Right cardiac atrium (tissue), 5 donors: ENCODE data around the gene GOLGA7B. TPM values are rescaled to one million over a fixed set of nuclear protein-coding genes. Genes with fewer than 3 reads are reported as not detected.

Experiments
- ATAC-seq, 2 donors: fragments of 200-7000 bp; cut with Tn5 transposase; one replicate each; pipeline versions ENCODE4 v1.8.0 to v1.9.1; 2020; ENCODE audit warnings: moderate library complexity in 2 of 2, mild to moderate bottlenecking in 1 of 2
- DNase-seq, 3 donors: peaks; one replicate each; pipeline ENCODE4 v3.0.0-alpha.2; 2020
- H3K27ac ChIP-seq: one replicate; pipeline ENCODE4 v1.5.1; 2013; ENCODE audit warnings: mild to moderate bottlenecking, low read length, control low read depth, moderate library complexity
- H3K27me3 ChIP-seq: one replicate; pipeline ENCODE4 v1.6.1; 2013; ENCODE audit not compliant: control insufficient read depth, insufficient read depth
- H3K4me1 ChIP-seq: one replicate; pipeline ENCODE4 v1.6.1; 2013; ENCODE audit warnings: low read length; ENCODE audit not compliant: control insufficient read depth, insufficient read depth
- H3K4me3 ChIP-seq: one replicate; pipeline ENCODE4 v1.5.1; 2013; ENCODE audit warnings: low read length, control low read depth
- H3K9me3 ChIP-seq: one replicate; pipeline ENCODE4 v1.6.1; 2013; ENCODE audit warnings: low read length; ENCODE audit not compliant: control insufficient read depth
- WGBS: extraction: QIAGEN DNeasy Blood & Tissue Kit; methylation state at CpG from one replicate; pipeline ENCODE4 v1.1.7; 2013; 5-methylcytosine and 5-hydroxymethylcytosine counted together
- intact Hi-C, 4 donors: fragments of 100-400 bp; cut with DNase I; formaldehyde crosslinking; loops; one replicate each; pipeline versions ENCODE4 v1.11.0 to v1.14.0; 2022 to 2023
- polyA plus RNA-seq: library from polyadenylated mRNA; stranded (reverse); fragments of 200-250 nt; gene quantifications from one replicate; pipeline ENCODE4 v1.2.3, GENCODE V29; 2013
- total RNA-seq, 4 donors: library from RNA; stranded (reverse); fragmentation: NEBNext Ultra II Directional; extraction: Animal tissue kit (Norgen Biotek cat#: 25700); gene quantifications; one replicate each; pipeline ENCODE4 v1.2.1, GENCODE V29; 2021
- donor health status: healthy with polysubstance abuse.
- donor health status: DM: no; HTN: yes; CAD: no.
- donor health status: DM: no; HTN: no; CAD: no.
- donor health status: DM: no; HTN: yes; CAD: no; lungs with severe emphysema.
- donor health status: DM: yes; HTN: yes; CAD: no.

The GOLGA7B gene
- total and polyA plus RNA-seq, 5 donors = 4.1 to 11.7 (median 6.7) TPM

DNA sequence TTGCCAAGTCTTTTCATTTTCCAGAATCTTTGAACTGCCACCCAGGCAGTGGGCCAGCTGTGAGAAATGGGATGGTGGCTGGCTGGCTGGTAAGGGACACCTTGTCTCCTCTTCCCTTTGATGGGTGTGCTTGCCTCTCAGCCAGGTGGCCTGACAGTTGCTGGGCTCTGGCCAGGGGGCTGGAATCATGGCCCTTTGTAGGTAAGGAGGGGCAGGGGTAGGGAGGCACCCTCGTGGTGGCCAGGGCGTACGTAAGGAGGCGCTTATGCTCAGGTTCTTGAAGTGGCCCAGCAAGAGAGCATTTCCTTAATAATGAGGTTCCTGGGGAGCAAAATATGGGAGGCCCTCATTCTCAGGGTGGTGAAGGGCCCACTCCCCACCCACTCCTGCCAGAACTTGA, 33.0 kb upstream of the GOLGA7B start:
- ATAC-seq (no peak), DNase-seq (no peak)
- Histone ChIP-seq H3K27me3 (no peaks in the 10 kb centered on the region), H3K4me1 (no peaks in the 10 kb centered on the region), H3K27ac (no peak overlapping the region), H3K4me3 (no peak overlapping the region), H3K9me3 (no peaks in the 10 kb centered on the region)
- WGBS = 87% methylated on average over 4 of the region's 4 CpGs
- intact Hi-C loops = no loop called here

DNA sequence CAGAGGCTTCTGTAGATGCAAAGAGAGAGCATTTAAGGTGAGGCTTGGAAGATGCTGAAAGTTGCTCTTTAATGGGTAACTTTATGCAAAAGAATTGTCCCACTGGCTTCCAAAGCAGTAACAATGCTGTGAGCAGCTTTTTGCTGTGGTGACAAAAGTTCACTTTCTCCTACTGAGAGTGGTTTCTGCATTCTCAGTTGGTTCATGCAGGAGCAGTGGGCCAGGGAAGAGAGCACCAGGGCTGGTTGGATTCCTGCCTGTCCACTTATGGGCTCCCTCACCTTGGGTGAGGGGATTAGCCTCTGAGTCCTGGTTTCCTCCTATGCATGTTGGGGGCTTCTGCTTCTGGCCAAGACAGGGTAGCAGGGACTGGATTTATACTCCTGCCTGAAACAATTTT, 31.1 kb upstream of the GOLGA7B start:
- DNase-seq = no peak

DNA sequence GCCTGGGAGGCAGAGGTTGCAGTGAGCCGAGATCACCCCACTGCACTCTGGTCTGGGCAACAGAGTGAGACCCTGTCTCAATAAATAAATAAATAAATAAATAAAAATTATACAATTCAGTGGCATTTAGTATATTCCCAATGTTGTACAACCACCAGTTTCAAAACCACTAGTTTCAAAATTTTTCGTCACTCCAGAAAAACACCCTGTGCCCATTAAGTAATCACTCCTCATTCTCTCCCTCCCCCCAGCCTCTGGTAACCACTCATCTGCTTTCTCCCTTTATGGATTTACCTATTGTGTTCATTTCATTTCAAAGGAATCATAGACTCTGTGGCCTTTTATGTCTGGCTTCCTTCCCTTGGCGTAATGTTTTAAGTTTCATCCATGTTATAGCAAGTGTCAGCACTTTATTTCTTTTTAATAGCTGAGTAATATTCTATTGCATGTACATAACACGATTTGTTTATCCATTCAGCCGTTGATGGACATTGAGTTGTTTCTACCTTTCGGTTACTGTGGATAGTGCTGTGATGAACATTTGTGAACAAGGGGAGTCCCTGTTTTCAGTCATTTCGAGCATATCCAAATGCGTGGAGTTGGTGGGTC, 29.4 kb upstream of the GOLGA7B start:
- no peak overlapping the region for H3K4me3 ChIP-seq
- no peak overlapping the region for H3K27ac ChIP-seq
- DNase-seq (no peak), ATAC-seq (no peak)
- intact Hi-C loops = no loop called here
- no peaks in the 10 kb centered on the region for H3K27me3 ChIP-seq
- no peaks in the 10 kb centered on the region for H3K9me3 ChIP-seq
- WGBS = 88% methylated on average over 8 of the region's 8 CpGs
- H3K4me1 ChIP-seq = peaks cover under 1% of the 10 kb centered on the region

More for the DNA sequence above, 31.1 kb upstream of the GOLGA7B start:
- no peak for ATAC-seq
- Histone ChIP-seq H3K27me3 (no peaks in the 10 kb centered on the region), H3K9me3 (no peaks in the 10 kb centered on the region), H3K4me1 (no peaks in the 10 kb centered on the region), H3K4me3 (no peak overlapping the region), H3K27ac (no peak overlapping the region)
- intact Hi-C loops = no loop called here

DNA sequence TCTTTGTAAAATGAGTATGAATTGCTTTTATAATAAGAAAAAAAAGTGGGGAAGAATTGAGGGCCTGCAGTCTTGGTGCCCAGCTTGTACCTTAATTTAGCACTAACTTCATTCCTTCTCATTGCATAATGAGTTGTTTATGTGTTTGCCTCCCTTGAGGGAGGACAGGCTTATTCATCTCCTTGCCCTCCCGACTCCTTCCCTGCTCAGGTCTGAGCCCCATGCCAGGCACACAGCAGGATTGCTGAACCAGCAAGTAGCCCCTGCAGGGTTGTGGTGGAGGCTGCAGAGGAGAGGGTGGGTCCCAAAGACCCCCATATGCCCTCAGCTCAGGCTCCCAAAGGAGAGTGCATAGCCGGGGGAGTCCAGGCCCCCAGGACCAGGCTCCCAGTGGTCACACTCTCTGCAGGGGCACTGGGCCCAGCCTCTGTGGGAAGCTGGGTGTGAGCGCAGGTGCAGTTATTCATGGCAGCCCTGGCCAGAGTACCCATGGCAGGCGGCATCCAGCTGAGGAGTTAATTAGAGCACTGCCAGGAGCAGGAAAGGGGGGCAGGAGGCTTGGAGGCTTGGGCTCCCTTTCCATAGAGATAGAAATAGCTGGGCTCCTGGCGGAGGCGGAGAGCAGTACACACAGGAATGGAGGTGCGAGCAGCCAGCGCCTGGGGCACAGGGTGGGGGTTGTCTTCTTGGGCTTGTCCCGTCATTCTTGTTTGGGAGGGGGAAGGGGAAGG, 28.2 kb upstream of the GOLGA7B start:
- Histone ChIP-seq H3K27ac (peak overlapping the region; percentile 75), H3K4me3 (no peak overlapping the region), H3K27me3 (no peaks in the 10 kb centered on the region), H3K9me3 (no peaks in the 10 kb centered on the region), H3K4me1 (peaks cover 4% of the 10 kb centered on the region)
- peak; percentile 49 to 59 for ATAC-seq
- DNase-seq = peak; percentile 31 to 60 (median 59)
- 56% methylated on average over 9 of the region's 9 CpGs for WGBS
- intact Hi-C loops = no loop called here

DNA sequence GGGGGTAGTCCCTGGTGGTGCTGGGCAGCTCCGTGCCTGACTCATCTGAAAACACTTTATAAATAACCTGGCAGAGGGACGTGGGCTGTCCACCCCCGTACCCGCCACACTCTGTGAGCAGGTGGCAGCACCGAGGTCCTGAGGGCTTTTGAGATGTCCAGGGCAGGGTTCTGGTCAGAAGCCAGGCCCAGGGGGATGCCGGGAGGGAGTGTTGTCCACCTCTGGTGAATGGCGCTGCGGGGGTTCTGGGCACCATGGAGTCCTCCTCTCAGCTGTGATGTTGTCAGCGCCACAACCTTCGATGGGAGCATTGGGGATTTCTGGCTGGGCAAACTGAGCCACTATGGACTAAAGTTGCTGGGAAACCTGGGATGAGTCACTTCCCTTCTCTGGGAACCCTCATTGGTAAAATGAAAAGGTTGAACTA, 27.4 kb upstream of the GOLGA7B start:
- no peak overlapping the region for H3K4me3 ChIP-seq
- H3K27ac ChIP-seq = peak overlapping the region; percentile 57
- intact Hi-C loops = no loop called here
- 54% methylated on average over 10 of the region's 10 CpGs for WGBS
- H3K4me1 ChIP-seq = peaks cover 4% of the 10 kb centered on the region
- ATAC-seq = peak; percentile 74 to 79
- no peaks in the 10 kb centered on the region for H3K9me3 ChIP-seq
- no peaks in the 10 kb centered on the region for H3K27me3 ChIP-seq
- peak; percentile 55 to 82 (median 66) for DNase-seq

DNA sequence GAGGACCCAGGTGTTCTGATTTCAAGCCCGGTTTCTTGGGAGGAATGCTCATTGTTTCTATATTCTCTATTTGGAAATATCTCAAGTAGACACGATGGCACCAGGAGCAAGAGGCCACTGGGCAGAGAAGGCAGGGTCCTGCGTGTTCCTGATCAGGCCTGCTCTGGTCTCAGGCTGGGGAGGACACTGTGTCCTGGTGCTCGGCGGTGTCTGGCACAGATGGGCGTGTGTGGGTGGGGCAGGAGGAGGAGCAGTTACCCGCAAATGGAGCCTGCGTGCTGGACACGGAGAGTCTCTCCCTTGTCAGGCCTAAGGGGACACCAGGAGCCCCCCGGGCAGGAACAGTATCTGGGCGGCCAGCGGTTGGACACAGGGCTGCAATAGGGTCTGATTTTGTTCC, 25.9 kb upstream of the GOLGA7B start:
- Histone ChIP-seq H3K4me1 (peaks cover 4% of the 10 kb centered on the region), H3K27ac (peak overlapping the region; percentile 89), H3K9me3 (no peaks in the 10 kb centered on the region), H3K27me3 (no peaks in the 10 kb centered on the region), H3K4me3 (no peak overlapping the region)
- intact Hi-C loops = no loop called here
- peak; percentile 56 to 82 (median 81) for DNase-seq
- WGBS = 62% methylated on average over 12 of the region's 12 CpGs
- ATAC-seq = peak; percentile 80 to 85

DNA sequence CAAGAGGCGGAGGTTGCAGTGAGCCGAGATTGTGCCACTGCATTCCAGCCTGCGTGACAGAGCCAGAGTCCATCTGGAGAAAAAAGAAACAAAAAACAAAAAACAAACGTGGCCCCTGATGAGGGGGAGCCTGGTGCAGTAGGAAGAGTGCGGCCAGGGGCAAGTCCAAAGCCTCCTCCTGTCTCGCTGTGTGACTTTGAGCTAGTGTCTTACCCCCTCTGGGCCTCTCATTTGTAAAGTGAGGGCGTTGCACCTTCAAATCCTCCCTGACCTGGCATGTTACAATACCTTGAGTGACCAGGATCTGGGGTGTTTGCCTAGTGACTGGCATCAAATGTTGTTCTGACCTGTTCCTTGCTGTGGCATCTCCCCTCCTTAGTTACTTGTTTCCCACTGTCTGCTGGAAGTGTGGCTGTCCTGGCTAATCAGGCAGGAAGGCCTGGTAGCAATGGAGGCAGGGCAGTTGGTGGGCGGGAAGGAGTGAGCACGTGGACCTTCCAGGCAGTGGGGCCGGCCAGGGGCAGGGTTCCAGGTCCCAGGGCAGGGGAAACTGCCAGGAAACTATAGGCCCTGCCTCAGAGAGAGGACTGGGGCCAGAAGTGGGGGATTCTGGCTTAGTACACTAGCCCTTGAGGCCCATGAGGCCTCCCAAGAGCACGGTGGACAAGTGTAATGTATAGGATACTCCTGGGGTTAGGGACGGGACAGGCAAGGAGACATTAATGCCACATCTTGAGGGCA, 24.5 kb upstream of the GOLGA7B start:
- Histone ChIP-seq H3K4me1 (peaks cover 4% of the 10 kb centered on the region), H3K27me3 (no peaks in the 10 kb centered on the region), H3K9me3 (no peaks in the 10 kb centered on the region), H3K27ac (no peak overlapping the region), H3K4me3 (no peak overlapping the region)
- 71% methylated on average over 12 of the region's 12 CpGs for WGBS
- intact Hi-C loops = no loop called here
- DNase-seq (peak in 2 of 3 donors; percentile 71 to 80), ATAC-seq (peak in 1 of 2 donors; percentile 3)

DNA sequence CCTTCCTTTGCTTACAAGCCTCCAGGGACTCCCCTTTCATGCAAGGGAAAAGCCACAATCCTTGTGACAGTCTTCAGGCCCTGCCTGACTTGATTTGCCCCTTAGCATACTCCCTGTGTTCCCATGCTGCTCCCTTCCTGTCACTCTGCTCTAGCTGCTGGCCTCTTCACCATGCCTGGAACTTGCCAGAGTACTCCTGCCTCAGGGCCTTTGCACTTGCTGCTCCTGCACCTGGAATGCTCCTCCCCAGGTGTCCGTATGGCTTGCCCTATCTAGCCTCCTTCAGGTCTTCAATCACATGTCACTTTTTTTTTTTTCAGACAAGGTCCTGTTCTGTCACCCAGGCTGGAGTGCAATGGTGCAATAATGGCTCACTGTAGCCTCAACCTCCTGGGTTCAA, 22.8 kb upstream of the GOLGA7B start:
- Histone ChIP-seq H3K9me3 (no peaks in the 10 kb centered on the region), H3K27me3 (no peaks in the 10 kb centered on the region), H3K4me3 (no peak overlapping the region), H3K27ac (no peak overlapping the region), H3K4me1 (peaks cover 4% of the 10 kb centered on the region)
- ATAC-seq (no peak), DNase-seq (no peak)
- intact Hi-C loops = no loop called here
- 83% methylated on average over 1 of the region's 1 CpG for WGBS

DNA sequence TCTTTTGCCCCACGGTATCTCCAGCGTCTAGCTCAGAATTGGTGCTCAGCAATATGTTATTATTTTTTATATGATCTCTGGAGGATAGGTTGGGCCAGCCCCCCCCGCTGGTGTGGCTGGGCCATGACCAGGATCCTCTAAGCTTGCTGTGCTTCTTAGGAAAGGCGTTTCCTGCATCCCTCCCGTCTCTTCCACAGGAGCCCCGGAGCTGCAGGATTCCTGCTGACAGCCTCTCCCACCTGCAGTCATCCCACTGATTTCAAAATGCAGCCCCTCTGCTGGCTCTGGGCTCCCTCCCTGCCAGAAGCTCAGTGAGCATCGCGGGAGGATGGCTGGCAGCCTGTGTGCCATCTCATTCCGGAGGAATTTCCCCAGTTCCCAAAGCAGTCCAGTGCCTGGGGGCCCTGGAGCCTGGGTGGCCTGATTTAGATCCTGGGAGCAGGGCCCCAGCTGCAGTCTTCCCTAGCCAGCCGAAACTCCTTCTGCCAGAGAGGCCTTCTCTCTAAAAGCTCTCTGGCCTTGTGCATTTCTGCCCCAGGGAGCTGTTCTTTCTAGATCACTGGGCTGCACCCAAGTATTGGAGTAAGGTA, 21.8 kb upstream of the GOLGA7B start:
- DNase-seq (no peak), ATAC-seq (no peak)
- Histone ChIP-seq H3K27me3 (no peaks in the 10 kb centered on the region), H3K4me3 (no peak overlapping the region), H3K9me3 (no peaks in the 10 kb centered on the region), H3K4me1 (peaks cover 4% of the 10 kb centered on the region), H3K27ac (no peak overlapping the region)
- intact Hi-C loops = no loop called here
- WGBS = 42% methylated on average over 10 of the region's 10 CpGs

DNA sequence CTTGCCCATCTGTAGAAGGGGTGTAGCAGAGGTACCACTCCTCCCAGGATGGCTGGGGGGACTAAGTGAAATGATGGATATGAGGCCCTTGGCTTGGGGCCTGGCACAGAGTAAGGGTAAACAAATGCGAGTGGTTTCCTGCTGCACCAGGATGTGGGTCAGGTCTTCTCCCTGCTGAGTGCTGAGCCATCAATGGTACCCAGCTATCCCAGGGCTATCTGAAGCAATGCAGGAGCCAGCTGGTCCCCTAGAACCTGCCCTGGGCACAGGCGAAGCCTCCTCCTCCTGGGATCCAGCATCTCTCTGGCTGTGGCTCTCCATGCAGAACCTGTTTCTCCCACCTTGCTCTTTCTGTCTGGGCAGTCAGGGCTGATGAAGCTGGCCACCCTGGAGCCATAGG, 20.9 kb upstream of the GOLGA7B start:
- intact Hi-C loops = no loop called here
- Histone ChIP-seq H3K9me3 (no peaks in the 10 kb centered on the region), H3K27me3 (no peaks in the 10 kb centered on the region), H3K27ac (no peak overlapping the region), H3K4me1 (peaks cover 4% of the 10 kb centered on the region), H3K4me3 (no peak overlapping the region)
- ATAC-seq (no peak), DNase-seq (no peak)
- 80% methylated on average over 2 of the region's 2 CpGs for WGBS

DNA sequence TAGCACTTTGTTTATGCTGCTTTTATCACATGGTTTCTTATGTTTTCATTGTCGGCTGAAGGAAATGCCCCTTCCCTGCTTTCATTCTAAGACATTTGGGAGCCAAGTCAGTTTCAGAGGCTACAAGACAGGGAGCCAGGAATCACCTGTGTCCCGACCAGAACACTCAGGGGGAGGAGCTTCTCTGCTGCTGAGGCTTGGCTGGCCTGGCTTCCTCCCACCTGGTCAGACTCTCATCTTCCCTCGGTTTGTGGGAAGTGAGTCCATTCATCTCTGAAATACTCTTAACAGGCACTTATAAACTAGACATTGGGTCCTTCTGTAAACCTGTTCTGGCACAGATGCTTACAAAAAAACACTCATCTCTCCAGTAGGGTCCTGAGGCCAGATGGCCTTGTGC, 19.6 kb upstream of the GOLGA7B start:
- WGBS = 28% methylated on average over 3 of the region's 3 CpGs
- Histone ChIP-seq H3K4me3 (no peak overlapping the region), H3K9me3 (no peaks in the 10 kb centered on the region), H3K27me3 (no peaks in the 10 kb centered on the region), H3K27ac (no peak overlapping the region), H3K4me1 (peaks cover 4% of the 10 kb centered on the region)
- DNase-seq = no peak
- intact Hi-C loops = no loop called here
- no peak for ATAC-seq
